Mucosa of descending colon (tissue), 3 donors: ENCODE measurements around the gene DHX58. TPM values are rescaled to one million over a fixed set of nuclear protein-coding genes. Genes with fewer than 3 reads are reported as not detected.

ENCODE experiments used
- ATAC-seq: fragments of 200-7000 bp; cut with Tn5 transposase; one replicate; pipeline ENCODE4 v1.9.1; 2020; ENCODE audit warnings: mild to moderate bottlenecking, moderate library complexity
- DNase-seq, 3 donors: peaks; one replicate each; pipeline ENCODE4 v3.0.0-alpha.2; 2020
- H3K36me3 ChIP-seq: fragments of 200-600 bp; one replicate; pipeline ENCODE4 v1.8.0; 2021; ENCODE audit warnings: low read depth, mild to moderate bottlenecking
- H3K4me1 ChIP-seq: fragments of 200-600 bp; one replicate; pipeline ENCODE4 v1.8.0; 2021; ENCODE audit warnings: low read depth, mild to moderate bottlenecking
- H3K4me3 ChIP-seq: fragments of 200-600 bp; one replicate; pipeline ENCODE4 v1.8.0; 2021; ENCODE audit warnings: mild to moderate bottlenecking
- H3K9me3 ChIP-seq: fragments of 200-600 bp; one replicate; pipeline ENCODE4 v1.8.0; 2021; ENCODE audit warnings: mild to moderate bottlenecking
- CTCF ChIP-seq: fragments of 200-600 bp; IDR thresholded peaks from one replicate; pipeline ENCODE4 v1.8.0; 2022; ENCODE audit warnings: antibody characterized with exemption, mild to moderate bottlenecking
- intact Hi-C, 2 donors: fragments of 100-400 bp; cut with DNase I in 1 of 2; cut with micrococcal nuclease in 1 of 2; formaldehyde crosslinking; loops; one replicate each; pipeline versions ENCODE4 v1.11.0 to v1.11.1; 2022; cut with DNase I, micrococcal nuclease
- total RNA-seq, 3 donors: library from RNA; stranded (reverse); fragmentation: NEBNext Ultra II Directional in 2 of 3; extraction: Animal tissue kit (Norgen Biotek cat#: 25700) in 2 of 3; gene quantifications; one replicate each; pipeline versions ENCODE4 v1.2.1 to v1.2.4, GENCODE V29; 2021 to 2023
- donor health status: DM: no; HTN: no; CAD: no; lungs with moderate emphysema.
- donor health status: DM: no; HTN: no; CAD: no.
- donor health status: DM: no; HTN: yes; CAD: no.

The DHX58 gene
- total RNA-seq, 3 donors from 2014 or later, result 11.7 to 18.0 (median 14.0) TPM

- Histone ChIP-seq H3K36me3 (no peaks in the 10 kb centered on the region), H3K4me1 (no peaks in the 10 kb centered on the region), H3K4me3 (no peak overlapping the region), H3K9me3 (no peaks in the 10 kb centered on the region)
- peak in 2 of 3 donors; percentile 50 to 51 for DNase-seq
- peak; percentile 88 for ATAC-seq
- intact Hi-C loops, result no loop called here
- TF ChIP-seq CTCF, result no peak
Observed at GRCh38 chr17:42060231-42060630, 52.3 kb downstream of the DHX58 start.

GRCh38 chr17:42059815-42060214, 52.7 kb downstream of the DHX58 start:
- H3K36me3 ChIP-seq, result no peaks in the 10 kb centered on the region
- no peak for TF ChIP-seq CTCF
- H3K4me1 ChIP-seq, result no peaks in the 10 kb centered on the region
- intact Hi-C loops, result no loop called here
- no peak for ATAC-seq
- no peak for DNase-seq
- H3K9me3 ChIP-seq, result no peaks in the 10 kb centered on the region
- H3K4me3 ChIP-seq, result no peak overlapping the region

GRCh38 chr17:42058063-42058462, 54.5 kb downstream of the DHX58 start:
- H3K36me3 ChIP-seq, result no peaks in the 10 kb centered on the region
- H3K4me1 ChIP-seq, result no peaks in the 10 kb centered on the region
- TF ChIP-seq CTCF, result no peak
- H3K9me3 ChIP-seq, result no peaks in the 10 kb centered on the region
- DNase-seq (no peak), ATAC-seq (no peak)
- intact Hi-C loops, result no loop called here
- no peak overlapping the region for H3K4me3 ChIP-seq

DNA sequence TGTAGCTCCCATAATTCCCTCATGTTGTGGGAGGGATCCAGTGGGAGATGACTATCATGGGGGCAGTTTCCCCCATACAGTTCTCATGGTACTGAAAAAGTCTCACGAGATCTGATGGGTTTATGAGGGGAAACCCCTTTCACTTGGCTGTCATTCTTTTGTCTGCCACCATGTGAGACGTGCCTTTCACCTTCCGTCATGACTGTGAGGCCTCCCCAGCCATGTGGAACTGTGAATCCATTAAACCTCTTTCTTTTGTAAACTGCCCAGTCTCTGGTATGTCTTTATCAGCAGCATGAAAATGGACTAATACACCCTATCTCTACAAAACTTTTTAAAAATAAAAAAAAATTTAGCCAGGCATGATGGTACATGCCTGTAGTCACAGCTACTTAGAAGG, 55.9 kb downstream of the DHX58 start:
- no peak for TF ChIP-seq CTCF
- ATAC-seq, result no peak
- no peak overlapping the region for H3K4me3 ChIP-seq
- H3K4me1 ChIP-seq, result no peaks in the 10 kb centered on the region
- H3K36me3 ChIP-seq, result no peaks in the 10 kb centered on the region
- DNase-seq, result no peak
- H3K9me3 ChIP-seq, result no peaks in the 10 kb centered on the region
- intact Hi-C loops, result no loop called here

- no peaks in the 10 kb centered on the region for H3K36me3 ChIP-seq
- ATAC-seq (no peak), DNase-seq (no peak)
- H3K9me3 ChIP-seq, result no peaks in the 10 kb centered on the region
- intact Hi-C loops, result no loop called here
- H3K4me1 ChIP-seq, result peaks cover 5% of the 10 kb centered on the region
- no peak for TF ChIP-seq CTCF
- H3K4me3 ChIP-seq, result no peak overlapping the region
Observed at GRCh38 chr17:42055496-42055895, 57.0 kb downstream of the DHX58 start.

GRCh38 chr17:42055027-42055426, 57.5 kb downstream of the DHX58 start:
- intact Hi-C loops, result no loop called here
- peaks cover 7% of the 10 kb centered on the region for H3K4me1 ChIP-seq
- DNase-seq (no peak), ATAC-seq (no peak)
- TF ChIP-seq CTCF, result no peak
- no peaks in the 10 kb centered on the region for H3K36me3 ChIP-seq
- no peaks in the 10 kb centered on the region for H3K9me3 ChIP-seq
- H3K4me3 ChIP-seq, result no peak overlapping the region
